ENCODE measurements around the gene LILRB5. TPM values are rescaled to one million over a fixed set of nuclear protein-coding genes. Genes with fewer than 3 reads are reported as not detected.

The LILRB5 gene
- total and polyA plus RNA-seq, 11 donors: 1.4 to 22.2 (median 3.9) TPM

DNA sequence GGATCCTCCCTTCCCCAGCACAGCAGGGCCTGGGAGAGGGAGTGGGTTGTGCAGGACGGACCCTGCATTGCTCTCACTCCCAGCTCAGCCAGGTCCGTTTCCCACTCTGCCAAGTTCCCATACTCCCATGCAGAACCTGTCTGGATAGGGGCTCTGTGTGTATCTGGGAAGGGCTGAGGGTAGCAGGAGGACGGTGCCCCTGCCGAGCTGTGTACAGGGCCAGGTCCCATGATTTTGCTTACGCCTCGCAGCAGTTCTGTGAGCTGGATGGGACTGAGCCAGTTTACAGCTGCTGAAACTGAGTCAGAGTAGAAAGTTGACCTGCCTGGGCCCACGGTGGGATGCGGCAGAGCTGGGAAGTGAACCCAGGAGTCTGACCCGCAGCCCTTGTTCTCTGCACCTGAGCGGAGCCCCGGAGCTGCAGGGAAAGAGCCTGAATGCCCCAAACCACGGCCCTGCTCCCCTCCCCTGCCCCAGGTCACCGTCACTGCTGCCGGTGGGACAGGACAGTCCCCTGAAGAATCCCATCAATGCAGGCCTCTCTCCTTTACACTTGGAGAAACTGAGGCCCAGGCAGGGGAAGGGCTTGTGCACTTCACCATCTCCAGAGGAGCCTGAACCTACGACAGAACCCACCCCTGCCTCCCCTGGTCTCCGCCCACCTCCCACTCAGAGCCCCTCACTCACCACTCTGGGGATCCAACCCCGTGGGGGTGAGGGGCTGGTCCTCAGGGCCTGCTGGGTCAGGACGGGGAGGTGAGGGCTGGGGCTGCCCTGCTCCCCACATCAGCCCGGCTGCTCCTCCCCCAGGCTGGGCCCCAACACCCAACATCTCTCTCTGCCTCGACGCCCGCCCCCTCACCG lies 3.5 kb downstream of the LILRB5 start:
- ATAC-seq (no peak), DNase-seq (no peak)
- TF ChIP-seq POLR2A (IDR thresholded peaks at IDR 0.05): no peak
- TF ChIP-seq, protein P1, sequence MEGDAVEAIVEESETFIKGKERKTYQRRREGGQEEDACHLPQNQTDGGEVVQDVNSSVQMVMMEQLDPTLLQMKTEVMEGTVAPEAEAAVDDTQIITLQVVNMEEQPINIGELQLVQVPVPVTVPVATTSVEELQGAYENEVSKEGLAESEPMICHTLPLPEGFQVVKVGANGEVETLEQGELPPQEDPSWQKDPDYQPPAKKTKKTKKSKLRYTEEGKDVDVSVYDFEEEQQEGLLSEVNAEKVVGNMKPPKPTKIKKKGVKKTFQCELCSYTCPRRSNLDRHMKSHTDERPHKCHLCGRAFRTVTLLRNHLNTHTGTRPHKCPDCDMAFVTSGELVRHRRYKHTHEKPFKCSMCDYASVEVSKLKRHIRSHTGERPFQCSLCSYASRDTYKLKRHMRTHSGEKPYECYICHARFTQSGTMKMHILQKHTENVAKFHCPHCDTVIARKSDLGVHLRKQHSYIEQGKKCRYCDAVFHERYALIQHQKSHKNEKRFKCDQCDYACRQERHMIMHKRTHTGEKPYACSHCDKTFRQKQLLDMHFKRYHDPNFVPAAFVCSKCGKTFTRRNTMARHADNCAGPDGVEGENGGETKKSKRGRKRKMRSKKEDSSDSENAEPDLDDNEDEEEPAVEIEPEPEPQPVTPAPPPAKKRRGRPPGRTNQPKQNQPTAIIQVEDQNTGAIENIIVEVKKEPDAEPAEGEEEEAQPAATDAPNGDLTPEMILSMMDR (IDR thresholded peaks at IDR 0.05): no peak
- 59 to 73% (median 65%) methylated on average over 14 to 23 of the region's 23 CpGs for WGBS, 4 donors
- no peaks in the 10 kb centered on the region for H3K9me3 ChIP-seq
- H3K4me3 ChIP-seq: no peak overlapping the region
- intact Hi-C loops (cut with DNase I): no loop called here
- peaks cover 0 to 8% (median 0%) of the 10 kb centered on the region in 12 donors for H3K4me1 ChIP-seq
- H3K27me3 ChIP-seq: peaks cover 0 to 48% (median 13%) of the 10 kb centered on the region in 9 donors
- no peak overlapping the region for H3K27ac ChIP-seq
- H3K36me3 ChIP-seq: peaks cover 0 to 9% (median 0%) of the 10 kb centered on the region in 9 donors

DNA sequence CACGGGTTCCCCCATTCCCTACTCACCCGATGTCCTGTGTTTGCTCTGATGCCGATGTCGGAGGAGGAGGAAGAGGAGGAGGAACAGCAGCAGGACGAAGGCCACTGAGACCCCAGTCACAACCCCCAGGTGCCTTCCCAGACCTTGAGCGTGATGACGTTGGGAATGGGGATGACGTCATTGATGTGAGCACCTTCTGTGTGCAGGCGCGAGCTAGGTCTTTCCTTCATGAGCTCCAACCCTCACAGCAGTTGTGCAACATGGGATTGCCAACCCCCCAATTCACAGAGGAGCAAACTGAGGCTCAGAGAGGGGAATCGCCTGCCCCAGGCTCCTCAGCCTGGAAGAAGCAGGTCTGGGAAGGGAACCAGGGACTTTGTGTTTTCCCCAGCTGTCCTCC lies 4.2 kb downstream of the LILRB5 start:
- peaks cover 0 to 48% (median 13%) of the 10 kb centered on the region in 9 donors for H3K27me3 ChIP-seq
- no peak overlapping the region for H3K4me3 ChIP-seq
- 76 to 84% (median 78%) methylated on average over 9 to 11 of the region's 11 CpGs for WGBS, 4 donors
- DNase-seq: no peak
- H3K36me3 ChIP-seq: peaks cover 0 to 9% (median 0%) of the 10 kb centered on the region in 9 donors
- intact Hi-C loops (cut with DNase I): no loop called here
- TF ChIP-seq, protein P1 (IDR thresholded peaks at IDR 0.05): no peak
- no peak for TF ChIP-seq POLR2A (IDR thresholded peaks at IDR 0.05)
- no peak overlapping the region for H3K27ac ChIP-seq
- ATAC-seq: no peak
- no peaks in the 10 kb centered on the region for H3K9me3 ChIP-seq
- H3K4me1 ChIP-seq: peaks cover 0 to 15% (median 0%) of the 10 kb centered on the region in 12 donors

DNA sequence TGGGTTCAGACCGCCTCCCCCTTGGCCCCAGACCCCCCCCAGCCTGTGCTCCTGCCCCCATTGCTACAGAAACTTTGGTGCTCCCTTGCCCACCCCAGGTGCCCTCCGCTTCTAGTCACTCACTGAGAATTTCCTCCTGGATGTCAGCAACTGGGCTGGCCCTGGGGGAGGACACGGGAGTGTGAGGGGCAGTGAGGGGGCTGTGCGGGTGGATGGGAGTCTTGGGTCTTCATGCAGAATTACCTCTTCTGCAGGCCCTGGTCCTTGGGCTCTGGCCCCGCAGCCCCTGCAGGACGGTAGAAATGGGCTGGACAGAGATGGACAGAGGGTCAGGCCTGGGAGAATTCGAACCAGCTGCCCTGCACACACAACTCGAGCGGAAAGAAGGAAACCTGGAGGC lies 4.8 kb downstream of the LILRB5 start:
- Histone ChIP-seq H3K4me3 (no peak overlapping the region), H3K4me1 (peaks cover 0 to 17% (median 0%) of the 10 kb centered on the region in 12 donors), H3K9me3 (no peaks in the 10 kb centered on the region), H3K27ac (no peak overlapping the region), H3K27me3 (peaks cover 0 to 51% (median 13%) of the 10 kb centered on the region in 9 donors), H3K36me3 (peaks cover 0 to 9% (median 0%) of the 10 kb centered on the region in 9 donors)
- intact Hi-C loops (cut with DNase I): no loop called here
- ATAC-seq: no peak
- no peak for DNase-seq
- WGBS, 4 donors: 68 to 75% (median 72%) methylated on average over 7 to 9 of the region's 9 CpGs
- TF ChIP-seq, protein P1 (IDR thresholded peaks at IDR 0.05): no peak
- no peak for TF ChIP-seq POLR2A (IDR thresholded peaks at IDR 0.05)

DNA sequence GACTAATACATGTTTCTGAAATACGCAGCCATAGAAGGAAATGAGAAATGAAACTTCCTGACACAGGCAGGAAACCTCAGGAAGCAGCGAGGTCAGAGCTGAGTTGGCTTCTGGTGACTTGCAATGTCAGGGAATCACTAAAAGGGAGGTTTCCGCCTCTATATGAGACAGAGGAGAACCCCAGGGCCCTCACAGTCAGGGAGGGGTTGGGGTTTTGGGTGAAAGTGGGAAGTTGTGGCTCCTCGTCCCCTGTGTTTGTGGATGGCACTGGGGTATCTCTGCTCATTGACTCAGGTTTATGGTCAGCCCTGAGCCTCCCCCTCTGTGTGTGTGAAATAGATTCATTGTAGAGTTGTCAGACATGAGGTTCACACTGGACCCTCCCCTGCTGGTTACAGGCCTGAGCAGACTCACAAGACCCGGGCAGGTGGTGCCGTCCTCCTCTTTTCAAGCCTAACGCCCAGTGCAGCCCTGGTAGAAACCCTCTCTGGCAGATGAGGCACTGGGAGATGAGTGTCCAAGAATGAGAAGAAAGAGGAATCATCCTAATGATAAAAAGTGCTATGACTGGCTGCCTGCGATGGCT lies 9.0 kb downstream of the LILRB5 start:
- Histone ChIP-seq H3K36me3 (peaks cover 0 to 2% (median 0%) of the 10 kb centered on the region in 9 donors), H3K4me3 (no peak overlapping the region), H3K4me1 (peaks cover 0 to 26% (median 0%) of the 10 kb centered on the region in 12 donors), H3K27me3 (peaks cover 0 to 20% (median under 1%) of the 10 kb centered on the region in 9 donors), H3K27ac (peak overlapping the region in 3 of 12 donors; percentile 29 to 87 (median 46)), H3K9me3 (no peaks in the 10 kb centered on the region)
- ATAC-seq: peak; percentile 55 to 92 (median 85)
- TF ChIP-seq, protein P1 (IDR thresholded peaks at IDR 0.05): no peak
- TF ChIP-seq POLR2A (IDR thresholded peaks at IDR 0.05): no peak
- 57 to 64% (median 59%) methylated on average over 8 of the region's 8 CpGs for WGBS, 4 donors
- DNase-seq: peak in 4 of 5 donors; percentile 44 to 63 (median 44)
- intact Hi-C loops (cut with DNase I): no loop called here

All from heart left ventricle (tissue), 16 donors.